Renal pelvis (tissue), 12 donors: ENCODE results near the gene HACD3. TPM values are rescaled to one million over a fixed set of nuclear protein-coding genes. Genes with fewer than 3 reads are reported as not detected.

Experiments
- DNase-seq: peaks from one replicate; pipeline ENCODE4 v3.0.0-alpha.2; 2013
- long read RNA-seq, 16 experiments: transcript quantifications; one replicate each; lab custom pipeline, GENCODE V29; 2026
- polyA plus RNA-seq, 3 donors: library from polyadenylated mRNA; unstranded; fragments of 120-200 nt; gene quantifications; one replicate each; pipeline ENCODE4 v1.2.1, GENCODE V29; 2013; ENCODE audit not compliant: insufficient read length in 3 of 3

Gene HACD3
- polyA plus RNA-seq = 100 to 1,000 TPM; 148 to 177 (median 159) TPM
- long read RNA-seq, donor 1, transcript HACD3-201 (11 exons, 3,228 nt) = major isoform, 41 of 197 reads
- long read RNA-seq, donor 1, partial matches to known transcripts = 137 of 197 reads
- long read RNA-seq, donor 1, other reads (novel, unspliced or antisense) = 18 of 197 reads
- long read RNA-seq, donor 2, transcript HACD3-201 (11 exons, 3,228 nt) = major isoform, 41 of 179 reads
- long read RNA-seq, donor 2, partial matches to known transcripts = 131 of 179 reads
- long read RNA-seq, donor 2, other reads (novel, unspliced or antisense) = 7 of 179 reads
- long read RNA-seq, donor 3, transcript HACD3-201 (11 exons, 3,228 nt) = major isoform, 33 of 36 reads
- long read RNA-seq, donor 3, partial matches to known transcripts = 0 of 36 reads
- long read RNA-seq, donor 3, other reads (novel, unspliced or antisense) = 0 of 36 reads
- long read RNA-seq, donor 4, transcript HACD3-201 (11 exons, 3,228 nt) = major isoform, 34 of 52 reads
- long read RNA-seq, donor 4, partial matches to known transcripts = 0 of 52 reads
- long read RNA-seq, donor 4, other reads (novel, unspliced or antisense) = 17 of 52 reads
- long read RNA-seq, donor 5, transcript HACD3-201 (11 exons, 3,228 nt) = major isoform, 16 of 16 reads
- long read RNA-seq, donor 5, partial matches to known transcripts = 0 of 16 reads
- long read RNA-seq, donor 5, other reads (novel, unspliced or antisense) = 0 of 16 reads
- long read RNA-seq, donor 6, transcript HACD3-201 (11 exons, 3,228 nt) = major isoform, 42 of 251 reads
- long read RNA-seq, donor 6, partial matches to known transcripts = 185 of 251 reads
- long read RNA-seq, donor 6, other reads (novel, unspliced or antisense) = 23 of 251 reads
- long read RNA-seq, donor 7, transcript HACD3-201 (11 exons, 3,228 nt) = major isoform, 38 of 205 reads
- long read RNA-seq, donor 7, partial matches to known transcripts = 156 of 205 reads
- long read RNA-seq, donor 7, other reads (novel, unspliced or antisense) = 10 of 205 reads
- long read RNA-seq, donor 8, transcript HACD3-201 (11 exons, 3,228 nt) = major isoform, 12 of 74 reads
- long read RNA-seq, donor 8, partial matches to known transcripts = 60 of 74 reads
- long read RNA-seq, donor 8, other reads (novel, unspliced or antisense) = 0 of 74 reads
- long read RNA-seq, donor 9, transcript HACD3-201 (11 exons, 3,228 nt) = major isoform, 44 of 90 reads
- long read RNA-seq, donor 9, partial matches to known transcripts = 12 of 90 reads
- long read RNA-seq, donor 9, other reads (novel, unspliced or antisense) = 33 of 90 reads
- long read RNA-seq, donor 10, transcript HACD3-201 (11 exons, 3,228 nt) = major isoform, 39 of 52 reads
- long read RNA-seq, donor 10, partial matches to known transcripts = 0 of 52 reads
- long read RNA-seq, donor 10, other reads (novel, unspliced or antisense) = 12 of 52 reads
- long read RNA-seq, donor 11, transcript HACD3-201 (11 exons, 3,228 nt) = major isoform, 33 of 34 reads
- long read RNA-seq, donor 11, partial matches to known transcripts = 0 of 34 reads
- long read RNA-seq, donor 11, other reads (novel, unspliced or antisense) = 0 of 34 reads
- long read RNA-seq, donor 12, transcript HACD3-201 (11 exons, 3,228 nt) = major isoform, 52 of 273 reads
- long read RNA-seq, donor 12, partial matches to known transcripts = 174 of 273 reads
- long read RNA-seq, donor 12, other reads (novel, unspliced or antisense) = 44 of 273 reads
- long read RNA-seq, donor 13, transcript HACD3-201 (11 exons, 3,228 nt) = major isoform, 19 of 25 reads
- long read RNA-seq, donor 13, partial matches to known transcripts = 6 of 25 reads
- long read RNA-seq, donor 13, other reads (novel, unspliced or antisense) = 0 of 25 reads
- long read RNA-seq, donor 14 = 0 reads
- long read RNA-seq, donor 15 = 0 reads
- long read RNA-seq, donor 16, transcript HACD3-201 (11 exons, 3,228 nt) = major isoform, 57 of 73 reads
- long read RNA-seq, donor 16, partial matches to known transcripts = 6 of 73 reads
- long read RNA-seq, donor 16, other reads (novel, unspliced or antisense) = 10 of 73 reads

GRCh38 chr15:65530318-65531111 is at the start of gene HACD3:
Gene HACD3 (plus strand): TSS chr15:65530463. CDS start chr15:65530632, 169 bp downstream.
- peak; percentile 88 for DNase-seq

DNA sequence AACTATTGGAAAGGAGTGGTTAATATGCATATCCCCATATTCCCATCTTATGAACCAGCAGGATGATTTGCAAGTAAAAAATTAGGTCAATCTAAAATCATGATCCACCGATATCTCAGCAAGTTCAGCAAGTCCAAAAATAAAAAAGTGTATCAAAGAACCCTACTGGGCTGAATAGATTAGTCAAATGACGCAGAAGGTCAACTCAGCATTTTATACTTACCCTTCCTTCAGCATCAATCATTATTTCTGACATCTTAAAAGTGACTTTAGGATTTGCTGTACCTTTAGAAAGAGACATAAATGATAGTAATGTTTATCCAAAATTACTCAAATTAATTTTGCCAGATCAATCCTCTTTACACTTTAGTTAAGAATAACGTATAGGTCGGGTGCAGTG is 45.4 kb upstream of the HACD3 start:
- DNase-seq = no peak

DNA sequence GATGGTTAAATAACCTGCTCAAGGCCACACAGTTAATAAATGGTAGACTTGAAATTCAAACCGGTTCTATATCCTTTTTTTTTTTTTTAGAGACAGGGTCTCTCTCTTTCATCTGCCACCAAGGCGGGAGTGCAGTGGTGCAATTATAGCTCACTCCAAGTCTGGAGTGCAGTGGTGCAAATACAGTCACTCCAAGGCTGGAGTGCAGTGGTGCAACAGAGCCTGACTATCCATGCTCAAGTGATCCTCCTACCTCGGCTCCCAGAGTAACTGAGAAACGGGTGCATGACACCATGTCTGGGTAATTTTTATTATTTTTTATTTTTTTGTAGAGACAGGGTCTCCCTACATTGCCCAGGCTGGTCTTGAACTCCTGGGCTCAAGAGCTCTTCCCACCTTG is 36.2 kb upstream of the HACD3 start:
- DNase-seq = peak; percentile 26

GRCh38 chr15:65509321-65509720 is 20.9 kb upstream of the HACD3 start:
- DNase-seq = no peak

GRCh38 chr15:65512189-65512588 is 18.1 kb upstream of the HACD3 start:
- DNase-seq = no peak

- DNase-seq = peak; percentile 66
These were observed 17.4 kb upstream of the HACD3 start for GRCh38 chr15:65512807-65513416.

DNA sequence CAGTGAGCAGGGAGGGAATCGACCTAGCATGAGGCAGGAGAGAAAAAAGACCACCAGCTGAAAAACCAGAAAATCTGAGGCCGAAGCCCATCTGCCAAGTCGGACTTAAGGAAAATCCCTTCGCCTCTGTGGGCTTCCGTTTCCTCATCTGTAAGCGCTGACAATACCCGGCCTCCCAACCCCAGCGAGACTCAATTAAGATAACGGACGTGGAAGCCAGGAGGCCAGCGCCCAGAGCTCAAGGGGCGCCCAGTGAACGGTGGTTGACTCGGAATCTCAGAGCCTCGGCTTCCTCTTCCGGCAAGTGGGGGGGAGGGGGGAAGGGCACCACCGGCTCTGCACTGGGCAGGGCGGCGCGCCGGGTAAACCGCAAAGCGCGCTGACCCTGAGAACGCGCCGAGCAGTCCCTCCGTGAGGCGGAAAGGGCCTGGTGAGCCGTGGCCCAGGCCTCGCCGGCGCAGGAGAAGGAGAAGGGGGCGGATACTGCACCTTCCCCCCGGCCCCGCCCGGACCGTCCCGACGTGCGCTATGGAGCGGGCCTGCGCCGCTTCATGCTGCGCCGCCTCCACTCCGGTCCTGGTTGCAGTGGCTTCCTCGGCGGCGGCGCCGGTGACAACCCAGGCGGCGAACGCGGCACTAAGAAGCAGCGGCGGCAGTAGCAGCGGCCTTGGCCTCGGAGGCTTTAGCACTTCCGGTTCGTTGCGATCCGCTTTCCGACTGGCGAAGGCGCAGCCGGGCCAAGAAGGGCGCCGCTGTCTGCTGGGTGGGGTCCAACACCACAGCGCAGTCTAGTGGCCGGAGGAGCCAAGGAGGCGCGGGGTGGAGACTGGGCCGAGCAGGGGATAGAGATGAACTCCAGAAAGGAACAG is 13.0 kb upstream of the HACD3 start, which contains the start of gene DPP8:
Gene DPP8 (minus strand): TSS at position 693 of the 869 bp plus-strand sequence. CDS start 5,136 bp downstream, outside the sequence.
- peak; percentile 93 for DNase-seq

DNA sequence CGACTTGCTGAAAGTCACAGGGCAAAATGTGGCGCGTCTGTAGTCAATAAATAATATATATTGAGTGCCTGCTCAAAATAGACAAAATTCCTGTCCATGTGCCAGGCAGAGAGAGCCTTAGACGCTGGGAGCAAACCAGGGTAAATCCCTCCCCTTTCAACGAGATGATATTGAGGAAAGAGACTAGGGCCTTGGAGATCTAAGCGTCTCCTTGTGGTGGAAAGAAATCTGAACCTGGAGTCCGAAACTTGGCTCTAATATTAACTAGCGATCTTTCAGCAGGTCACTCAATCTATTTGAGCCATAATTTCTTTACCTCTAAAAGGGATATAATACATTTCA is 12.4 kb upstream of the HACD3 start:
- no peak for DNase-seq

DNA sequence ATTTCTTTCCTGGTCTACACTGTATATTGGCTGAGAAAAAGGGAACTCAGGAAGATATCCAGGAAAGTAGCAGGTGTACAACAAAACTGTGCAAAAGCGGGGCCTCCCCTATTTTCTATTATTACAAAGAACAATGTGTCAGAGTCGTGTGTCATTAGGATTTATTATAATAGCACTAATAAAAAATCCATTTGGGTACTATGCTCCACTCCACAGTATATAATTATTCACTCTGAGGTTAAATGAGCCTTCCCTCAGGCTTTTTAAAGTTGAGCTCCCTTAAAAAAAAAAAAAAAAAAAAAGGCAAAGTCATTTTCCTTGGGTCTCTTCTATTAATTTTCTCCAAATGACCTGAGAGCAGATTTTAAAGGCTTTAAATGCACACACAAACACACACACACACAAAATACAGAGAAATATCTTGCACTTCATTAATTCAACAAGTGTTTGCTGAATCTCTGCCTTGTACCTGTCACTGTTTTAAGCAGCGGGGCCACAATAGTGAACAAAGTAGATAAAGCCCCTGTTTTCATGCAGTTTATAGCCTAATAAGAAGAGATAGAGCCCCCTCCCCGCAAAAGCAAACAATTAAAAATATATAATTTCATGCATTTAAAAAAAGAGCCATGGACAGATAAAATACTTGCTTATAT is 11.5 kb upstream of the HACD3 start:
- no peak for DNase-seq

- no peak for DNase-seq
These were observed 8.9 kb upstream of the HACD3 start for GRCh38 chr15:65521350-65521749.

DNA sequence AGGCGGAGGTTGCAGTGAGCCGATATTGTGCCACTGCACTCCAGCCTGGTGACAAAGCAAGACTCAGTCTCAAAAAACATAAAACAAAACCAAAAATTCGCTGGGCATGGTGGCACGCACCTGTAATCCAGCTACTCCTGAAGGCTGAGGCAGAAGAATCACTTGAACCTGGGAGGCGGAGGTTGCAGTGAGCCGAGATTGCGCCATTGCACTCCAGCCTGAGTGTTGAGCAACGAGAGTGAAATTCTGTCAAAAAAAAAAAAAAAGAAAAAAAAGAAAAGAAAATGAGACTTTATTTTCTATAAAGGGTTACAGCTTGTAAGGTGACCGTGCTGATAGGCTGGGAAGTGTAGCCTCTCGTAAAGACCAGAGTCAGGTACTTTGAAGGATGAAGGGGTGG is 6.0 kb upstream of the HACD3 start:
- DNase-seq = no peak

DNA sequence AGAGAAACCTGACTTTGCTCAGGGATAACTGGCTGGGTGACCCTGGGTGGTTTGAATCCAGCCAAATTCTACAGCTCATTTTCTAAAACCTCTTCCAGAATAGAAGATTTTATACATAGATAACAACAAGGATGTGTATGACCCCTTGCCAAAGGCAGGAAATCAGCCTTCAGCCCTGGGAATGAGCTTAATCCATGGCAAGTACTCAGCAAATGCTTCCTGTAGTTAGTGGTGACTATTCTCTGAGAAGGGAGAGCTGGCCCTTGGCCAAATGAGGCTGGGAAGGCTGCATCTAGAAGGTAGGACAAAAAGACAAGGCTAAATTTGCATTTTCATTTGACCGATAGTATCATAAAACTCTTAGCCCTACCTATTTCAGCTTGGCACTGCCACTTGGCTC is 4.6 kb upstream of the HACD3 start:
- DNase-seq = no peak

GRCh38 chr15:65528461-65529060 is 1.7 kb upstream of the HACD3 start:
- DNase-seq = no peak

GRCh38 chr15:65529762-65530317 is 423 bp upstream of the HACD3 start:
- DNase-seq = no peak

DNA sequence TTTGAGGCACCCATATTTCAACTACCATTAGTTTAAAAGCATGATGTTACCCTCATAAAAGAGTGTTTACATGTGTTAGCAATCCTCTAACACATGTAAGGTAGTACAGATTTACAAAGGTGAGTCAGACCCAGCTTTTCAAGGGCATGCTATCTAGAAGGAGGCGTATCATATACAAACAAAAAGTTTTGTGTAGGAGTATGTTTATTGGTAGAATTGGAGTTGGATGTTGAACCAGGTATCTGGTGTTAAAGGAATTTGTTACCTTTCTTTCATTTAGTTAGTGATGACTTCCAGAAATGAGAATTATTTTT is 2.4 kb downstream of the HACD3 start:
- DNase-seq = no peak

GRCh38 chr15:65533057-65533756 is 2.9 kb downstream of the HACD3 start:
- DNase-seq = no peak
